ENCODE data around the gene SPAG9.

DNA sequence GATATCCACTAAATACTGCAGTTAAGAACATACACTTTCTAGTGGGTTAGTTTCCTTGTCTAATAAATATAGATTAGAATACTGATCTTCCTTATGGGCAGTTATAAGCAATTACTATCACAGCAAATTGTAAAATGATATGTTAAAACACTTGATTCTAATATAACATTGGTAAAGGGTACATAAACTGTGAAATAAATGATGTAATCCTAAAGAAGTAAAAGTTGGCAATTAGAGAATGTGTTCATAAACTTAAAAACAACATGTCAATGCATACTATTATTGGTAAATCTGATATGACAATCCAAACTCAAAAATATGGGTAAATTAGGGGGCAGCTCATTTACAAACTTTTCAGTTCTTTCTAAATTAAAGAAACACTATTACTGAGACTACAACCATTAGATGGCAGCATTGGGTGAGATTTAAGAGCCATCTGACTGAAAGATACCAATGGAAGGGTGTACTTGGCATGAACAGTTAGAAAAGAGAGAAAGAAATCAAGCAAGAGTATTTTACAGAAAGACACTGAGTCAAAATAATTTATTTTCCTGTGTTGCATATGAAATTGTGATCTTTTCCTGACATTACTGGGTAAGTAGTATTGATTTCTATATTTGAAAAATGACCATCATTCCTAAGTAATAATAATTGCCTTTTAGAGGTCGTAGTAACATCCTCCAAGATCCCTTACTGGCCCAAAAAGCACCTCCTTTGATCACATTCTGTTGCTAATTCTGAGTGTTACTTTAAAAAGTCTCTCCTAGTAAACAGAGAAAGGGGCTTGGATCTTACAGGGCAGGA, 119.6 kb downstream of the SPAG9 start:
- TF ChIP-seq, protein P1, sequence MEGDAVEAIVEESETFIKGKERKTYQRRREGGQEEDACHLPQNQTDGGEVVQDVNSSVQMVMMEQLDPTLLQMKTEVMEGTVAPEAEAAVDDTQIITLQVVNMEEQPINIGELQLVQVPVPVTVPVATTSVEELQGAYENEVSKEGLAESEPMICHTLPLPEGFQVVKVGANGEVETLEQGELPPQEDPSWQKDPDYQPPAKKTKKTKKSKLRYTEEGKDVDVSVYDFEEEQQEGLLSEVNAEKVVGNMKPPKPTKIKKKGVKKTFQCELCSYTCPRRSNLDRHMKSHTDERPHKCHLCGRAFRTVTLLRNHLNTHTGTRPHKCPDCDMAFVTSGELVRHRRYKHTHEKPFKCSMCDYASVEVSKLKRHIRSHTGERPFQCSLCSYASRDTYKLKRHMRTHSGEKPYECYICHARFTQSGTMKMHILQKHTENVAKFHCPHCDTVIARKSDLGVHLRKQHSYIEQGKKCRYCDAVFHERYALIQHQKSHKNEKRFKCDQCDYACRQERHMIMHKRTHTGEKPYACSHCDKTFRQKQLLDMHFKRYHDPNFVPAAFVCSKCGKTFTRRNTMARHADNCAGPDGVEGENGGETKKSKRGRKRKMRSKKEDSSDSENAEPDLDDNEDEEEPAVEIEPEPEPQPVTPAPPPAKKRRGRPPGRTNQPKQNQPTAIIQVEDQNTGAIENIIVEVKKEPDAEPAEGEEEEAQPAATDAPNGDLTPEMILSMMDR (IDR thresholded peaks at IDR 0.05), result peak; percentile 62 to 77 (median 68)
- TF ChIP-seq POLR2A (IDR thresholded peaks at IDR 0.05), result no peak
